Peyer's patch (tissue), 4 donors: ENCODE results near the gene ATP6V0A1. TPM values are rescaled to one million over a fixed set of nuclear protein-coding genes. Genes with fewer than 3 reads are reported as not detected.
A peak's percentile ranks its signal among the peaks of the same experiment; 100 is the strongest.

Experiments
- DNase-seq, 3 donors: peaks; one replicate each; pipeline ENCODE4 v3.0.0-alpha.2; 2017 to 2019
- H3K27ac ChIP-seq, 4 donors: fragments of 200-600 bp; sonication (generic); one replicate each; pipeline ENCODE4 v1.5.1; 2016 to 2019
- H3K27me3 ChIP-seq, 2 donors: fragments of 200-600 bp; sonication (generic); one replicate each; pipeline ENCODE4 v1.5.1; 2019
- H3K36me3 ChIP-seq, 3 donors: fragments of 200-600 bp; sonication (generic); one replicate each; pipeline ENCODE4 v1.5.1; 2016 to 2019
- H3K4me1 ChIP-seq, 4 donors: fragments of 200-600 bp; sonication (generic); one replicate each; pipeline ENCODE4 v1.5.1; 2016 to 2019
- H3K4me3 ChIP-seq, 4 donors: fragments of 200-600 bp; sonication (generic); 1 replicate in 3 of 4; 2 replicates in 1 of 4; pipeline ENCODE4 v1.5.1; 2016 to 2019; ENCODE audit warnings: mild to moderate bottlenecking in 1 of 4
- H3K9me3 ChIP-seq, 4 donors: fragments of 200-600 bp; sonication (generic); one replicate each; pipeline ENCODE4 v1.5.1; 2016 to 2019; ENCODE audit warnings: mild to moderate bottlenecking in 1 of 4
- CTCF ChIP-seq, 6 experiments: fragments of 450-650 bp in 4 of 6; fragments of 200-600 bp in 2 of 6; sonication (generic) in 1 of 6; IDR thresholded peaks; one replicate each; pipeline ENCODE4 v1.5.1; 2017 to 2019; ENCODE audit warnings: antibody characterized with exemption in 6 of 6, mild to moderate bottlenecking in 3 of 6, moderate library complexity in 1 of 6
- POLR2A ChIP-seq, 2 donors: fragments of 450-650 bp; IDR thresholded peaks; one replicate each; pipeline ENCODE4 v1.5.1; 2017; ENCODE audit warnings: antibody characterized with exemption in 2 of 2, mild to moderate bottlenecking in 2 of 2, moderate library complexity in 2 of 2
- total RNA-seq, 4 donors: library from RNA; depleted of rRNA; stranded (reverse); fragments of >200 nt; gene quantifications; one replicate each; pipeline ENCODE4 v1.1.0, GENCODE V29; 2016

The ATP6V0A1 gene
- total RNA-seq, 4 donors from 2014 or later, result 121 to 251 (median 204) TPM

- Histone ChIP-seq H3K36me3 (peaks cover 0 to 34% (median 0%) of the 10 kb centered on the region in 3 donors), H3K9me3 (no peaks in the 10 kb centered on the region), H3K4me3 (peak overlapping the region in 1 of 4 donors; percentile 4), H3K27me3 (no peaks in the 10 kb centered on the region), H3K27ac (peak overlapping the region; percentile 68 to 95 (median 86)), H3K4me1 (peaks cover 0 to 63% (median 15%) of the 10 kb centered on the region in 4 donors)
- no peak for TF ChIP-seq CTCF (IDR thresholded peaks at IDR 0.05)
- DNase-seq, result peak in 2 of 3 donors; percentile 84 to 90
Measured at GRCh38 chr17:42518755-42519545, 60.3 kb downstream of the ATP6V0A1 start.

GRCh38 chr17:42519546-42520491 is 61.1 kb downstream of the ATP6V0A1 start:
- TF ChIP-seq POLR2A (IDR thresholded peaks at IDR 0.05) (no peak), CTCF (IDR thresholded peaks at IDR 0.05) (no peak)
- Histone ChIP-seq H3K27me3 (no peaks in the 10 kb centered on the region), H3K9me3 (no peaks in the 10 kb centered on the region), H3K27ac (peak overlapping the region; percentile 68 to 95 (median 86)), H3K4me1 (peaks cover 0 to 63% (median 15%) of the 10 kb centered on the region in 4 donors), H3K4me3 (no peak overlapping the region), H3K36me3 (peaks cover 0 to 25% (median 0%) of the 10 kb centered on the region in 3 donors)
- peak; percentile 54 to 87 (median 66) for DNase-seq

GRCh38 chr17:42520540-42520951 is 61.9 kb downstream of the ATP6V0A1 start:
- Histone ChIP-seq H3K4me3 (no peak overlapping the region), H3K27ac (peak overlapping the region; percentile 68 to 95 (median 86)), H3K36me3 (peaks cover 0 to 22% (median 0%) of the 10 kb centered on the region in 3 donors), H3K9me3 (no peaks in the 10 kb centered on the region), H3K27me3 (no peaks in the 10 kb centered on the region), H3K4me1 (peaks cover 0 to 63% (median 15%) of the 10 kb centered on the region in 4 donors)
- DNase-seq, result no peak
- TF ChIP-seq POLR2A (IDR thresholded peaks at IDR 0.05) (no peak), CTCF (IDR thresholded peaks at IDR 0.05) (peak in 2 of 6 experiments; percentile 2 to 24)

- no peaks in the 10 kb centered on the region for H3K27me3 ChIP-seq
- peak overlapping the region; percentile 68 to 95 (median 86) for H3K27ac ChIP-seq
- DNase-seq, result no peak
- H3K36me3 ChIP-seq, result peaks cover 0 to 22% (median 0%) of the 10 kb centered on the region in 3 donors
- H3K4me3 ChIP-seq, result no peak overlapping the region
- H3K4me1 ChIP-seq, result peaks cover 0 to 67% (median 15%) of the 10 kb centered on the region in 4 donors
- TF ChIP-seq CTCF (IDR thresholded peaks at IDR 0.05) (no peak), POLR2A (IDR thresholded peaks at IDR 0.05) (no peak)
- H3K9me3 ChIP-seq, result no peaks in the 10 kb centered on the region
Measured at GRCh38 chr17:42521036-42521435, 62.4 kb downstream of the ATP6V0A1 start.

- Histone ChIP-seq H3K4me1 (peaks cover 0 to 74% (median 18%) of the 10 kb centered on the region in 4 donors), H3K27me3 (no peaks in the 10 kb centered on the region), H3K27ac (peak overlapping the region; percentile 68 to 95 (median 86)), H3K9me3 (no peaks in the 10 kb centered on the region), H3K4me3 (no peak overlapping the region), H3K36me3 (peaks cover 0 to 16% (median 0%) of the 10 kb centered on the region in 3 donors)
- no peak for TF ChIP-seq CTCF (IDR thresholded peaks at IDR 0.05)
- TF ChIP-seq POLR2A (IDR thresholded peaks at IDR 0.05), result no peak
- DNase-seq, result no peak
Measured at GRCh38 chr17:42521666-42522262, 63.1 kb downstream of the ATP6V0A1 start.
